ENCODE data around the gene ARSI.

Gene ARSI

DNA sequence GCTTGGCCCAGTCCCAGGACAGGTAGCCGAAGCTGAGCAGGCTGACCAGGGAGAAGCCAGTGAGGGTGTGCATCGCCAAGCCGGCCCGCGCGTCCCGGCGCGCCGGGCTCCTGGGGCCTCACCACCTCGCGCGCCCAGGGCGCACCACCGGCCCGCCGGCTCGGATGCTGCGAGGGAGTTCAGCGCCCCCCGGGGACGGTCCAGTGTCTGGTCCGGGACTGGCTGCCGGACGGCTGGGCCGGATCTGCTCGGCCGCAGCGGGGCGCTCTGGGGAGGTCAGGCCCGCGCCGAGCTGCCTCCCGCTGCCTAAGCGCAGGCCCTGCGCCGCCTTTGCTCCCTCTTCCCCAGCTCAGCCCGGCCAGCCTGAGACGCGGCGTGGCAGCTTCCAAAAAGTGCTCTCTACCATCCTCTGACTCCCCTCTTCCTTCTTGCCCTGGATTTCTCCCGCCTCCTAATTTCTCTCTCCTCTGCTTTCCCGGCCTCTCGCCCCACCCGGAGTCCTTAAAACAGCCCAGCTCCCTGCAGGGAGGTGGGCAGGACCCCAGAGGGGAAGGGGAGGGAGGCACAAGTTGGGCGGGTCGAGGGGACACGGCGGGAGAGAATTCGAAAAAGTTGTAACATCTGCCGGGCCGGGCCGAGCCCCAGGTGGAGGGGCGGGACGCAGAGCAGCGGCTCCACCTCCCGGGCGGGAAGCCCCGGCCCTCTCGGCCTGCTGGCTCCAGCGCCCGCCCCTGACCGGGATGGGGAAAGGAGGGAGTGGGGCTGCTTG is at the start of gene ARSI:
ARSI (minus strand) TSS at position 605 of the 769 bp plus-strand sequence; CDS start at position 73, 532 bp downstream.
- FAIRE-seq (peak; percentile 91), DNase-seq (ENCODE audit: insufficient read length, low spot score) (peak; percentile 84)

DNA sequence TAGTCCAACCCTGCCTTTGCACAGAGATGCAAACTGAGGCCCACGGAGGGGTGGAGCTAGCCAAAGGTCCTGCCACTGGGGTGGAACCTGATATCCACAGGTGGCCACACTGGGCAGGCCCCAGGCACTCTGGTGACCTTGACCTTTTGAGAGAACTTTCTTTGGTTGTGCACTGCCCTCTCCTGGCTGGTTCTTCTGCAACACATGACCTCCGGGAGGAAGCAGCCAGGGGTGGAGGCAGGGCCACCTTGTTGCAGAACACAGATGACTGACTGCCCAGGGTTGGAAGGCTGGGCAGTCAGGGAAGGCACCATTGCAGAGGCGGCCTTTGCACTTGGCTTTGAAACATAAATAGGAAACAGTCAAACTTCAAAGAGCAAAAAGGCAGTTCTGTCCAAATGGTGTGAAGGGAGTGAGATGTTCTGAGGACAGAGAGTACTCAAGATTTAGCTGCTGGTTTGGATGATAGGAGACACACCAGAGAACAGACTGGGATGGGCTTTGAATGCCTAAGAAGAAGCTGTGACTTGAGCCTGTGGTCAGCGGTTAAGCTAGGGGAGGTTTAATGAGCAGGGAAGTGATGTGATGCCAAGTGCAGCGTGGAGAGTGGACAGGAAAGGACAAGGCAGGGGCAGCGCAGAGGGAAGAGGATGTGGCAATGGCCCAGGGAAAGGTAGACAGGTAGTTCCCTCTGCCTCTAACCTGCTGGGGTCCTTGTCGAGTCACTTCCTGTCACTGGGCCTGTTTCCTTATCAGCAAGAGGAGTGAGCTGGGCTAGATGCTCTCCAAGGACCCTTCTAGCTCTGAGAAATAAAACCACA is 48.0 kb upstream of the ARSI start:
- DNase-seq (ENCODE audit: insufficient read length, low spot score) (peak; percentile 79), FAIRE-seq (peak; percentile 68)

DNA sequence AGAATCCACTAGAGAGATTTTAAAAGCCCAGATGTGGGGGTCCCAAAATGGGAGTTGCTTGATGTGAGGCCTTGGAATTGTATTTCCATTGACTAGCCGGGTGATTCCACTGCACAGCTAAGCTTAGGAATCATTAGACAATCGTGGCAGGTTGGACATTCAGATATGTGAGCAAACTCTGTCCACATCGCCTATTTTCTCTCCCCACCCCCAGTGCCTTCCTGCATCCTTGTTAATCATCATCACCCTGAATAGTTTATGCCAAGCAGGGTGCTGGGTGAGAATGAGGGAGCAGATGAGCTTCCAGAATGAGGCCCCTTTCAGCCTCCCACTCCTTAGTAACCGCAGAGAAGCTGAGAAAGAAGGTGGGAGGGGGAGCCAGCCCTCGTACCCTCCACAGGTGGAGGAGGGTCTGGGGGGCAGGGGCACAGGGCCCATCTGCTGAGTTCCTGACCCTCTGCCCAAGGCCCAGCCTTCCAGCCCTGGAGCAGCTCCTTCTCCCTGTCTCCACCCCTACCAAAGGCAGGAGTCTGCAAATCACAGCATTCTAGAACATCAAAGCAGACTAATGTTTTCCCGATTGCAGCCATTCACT is 47.1 kb upstream of the ARSI start:
- no peak for DNase-seq (ENCODE audit: insufficient read length, low spot score)
- no peak for FAIRE-seq

DNA sequence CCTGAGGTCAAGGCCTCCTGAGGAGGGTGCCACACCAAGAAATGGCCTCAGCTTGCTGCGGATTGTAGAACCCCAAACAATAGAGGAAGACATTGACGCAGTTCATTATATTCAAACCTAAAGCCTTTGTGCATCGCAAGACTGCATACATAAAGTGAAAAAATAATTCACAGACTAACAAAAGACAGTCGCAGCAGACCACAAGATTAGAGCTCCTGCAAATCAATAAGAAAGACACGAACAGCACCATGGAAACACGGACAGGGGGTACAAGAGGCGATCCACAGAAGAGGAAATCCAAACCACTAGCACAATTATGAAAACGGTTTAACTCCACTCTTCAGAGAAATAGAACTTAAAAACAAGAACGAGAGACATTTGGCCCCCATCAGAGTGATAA is 44.7 kb upstream of the ARSI start:
- no peak for DNase-seq (ENCODE audit: insufficient read length, low spot score)
- no peak for FAIRE-seq

DNA sequence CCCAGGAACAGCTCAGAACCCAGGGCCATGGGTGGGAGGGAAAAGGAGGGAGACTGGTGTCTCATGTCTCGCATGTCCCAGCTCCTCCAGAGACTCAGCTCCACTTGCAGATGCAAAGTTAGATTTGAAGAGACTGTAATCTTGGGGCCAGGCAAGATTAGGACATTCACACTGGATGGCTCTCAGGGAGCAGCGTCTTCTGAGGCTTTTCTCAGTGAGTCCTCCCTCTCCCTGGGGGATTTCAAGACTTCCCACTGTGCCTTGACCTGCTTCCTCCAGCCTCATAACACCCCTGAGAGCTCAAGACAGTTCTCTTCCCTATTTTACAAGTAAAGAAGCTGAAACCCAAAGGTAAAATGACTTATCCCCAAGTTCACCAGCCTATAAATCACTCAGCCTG is 44.3 kb upstream of the ARSI start:
- no peak for FAIRE-seq
- no peak for DNase-seq (ENCODE audit: insufficient read length, low spot score)

DNA sequence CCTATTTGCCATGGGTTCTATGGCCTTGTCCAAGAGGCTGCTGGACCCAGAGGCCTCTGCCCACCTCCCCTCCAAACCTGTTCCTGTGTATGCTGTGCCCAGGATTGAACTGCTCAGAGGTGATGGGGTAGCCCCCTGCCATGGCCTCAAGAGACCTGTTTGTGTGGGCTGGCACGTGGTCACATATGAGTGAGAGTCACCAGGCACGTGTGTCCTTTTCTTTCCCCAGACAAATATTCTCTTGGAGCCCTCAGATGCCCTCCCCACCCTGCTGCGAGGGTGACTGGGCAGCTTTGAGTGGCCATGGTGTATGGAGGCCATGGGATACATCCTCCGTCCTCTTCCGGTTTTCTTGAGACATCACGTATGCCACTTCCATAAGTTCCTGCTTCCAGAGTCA is 43.9 kb upstream of the ARSI start:
- FAIRE-seq, result no peak
- no peak for DNase-seq (ENCODE audit: insufficient read length, low spot score)

DNA sequence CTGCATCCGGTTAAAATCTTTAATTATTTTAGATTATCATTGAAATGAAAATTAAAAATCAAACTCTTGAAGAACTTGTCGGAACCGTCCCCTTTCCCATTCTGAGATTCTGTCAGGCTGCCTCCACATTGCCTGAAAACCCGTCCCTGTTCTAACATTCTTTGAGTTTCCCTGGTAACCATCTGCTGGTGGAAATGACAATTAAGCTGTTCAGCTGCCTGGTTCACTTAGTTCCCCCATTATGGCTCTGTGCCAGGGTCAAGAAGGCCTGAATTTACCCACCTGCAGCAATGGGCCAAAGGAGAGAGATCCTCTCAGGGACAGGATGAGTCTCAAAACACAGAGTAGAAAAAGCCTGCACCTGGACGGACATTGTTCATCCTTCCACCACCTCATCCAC is 43.0 kb upstream of the ARSI start:
- DNase-seq (ENCODE audit: insufficient read length, low spot score), result no peak

DNA sequence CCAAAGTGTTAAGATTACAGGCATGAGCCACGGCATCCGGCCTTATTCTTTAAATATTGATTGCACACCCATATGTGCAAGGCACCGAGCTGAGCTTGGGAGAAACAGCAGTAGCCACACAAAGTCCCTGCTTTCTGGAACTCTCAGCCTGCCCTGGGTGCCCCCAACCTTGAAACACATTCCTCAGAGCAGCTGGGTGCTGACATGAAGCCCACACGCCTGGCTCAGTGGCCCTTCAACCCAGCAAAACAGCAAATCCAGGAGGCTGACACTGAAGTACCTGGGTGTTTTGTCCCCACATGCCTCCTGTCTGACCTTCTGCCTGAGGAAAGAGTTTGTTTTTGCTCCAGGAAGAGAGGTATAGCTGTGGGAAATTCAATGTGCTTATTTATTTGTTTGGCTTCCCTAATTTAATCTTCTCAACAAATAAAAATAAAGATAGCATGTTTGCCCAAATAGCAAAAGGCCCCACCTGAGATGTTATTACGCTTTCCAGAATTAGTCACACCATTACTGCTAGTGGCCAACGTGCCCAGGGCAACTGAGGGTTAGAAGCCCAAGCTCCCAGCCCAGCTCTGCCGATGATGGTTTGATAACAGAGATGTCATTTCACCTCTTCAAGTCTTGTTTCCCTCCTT is 41.4 kb upstream of the ARSI start:
- FAIRE-seq, result no peak
- DNase-seq (ENCODE audit: insufficient read length, low spot score), result no peak

More for the DNA sequence above, 43.0 kb upstream of the ARSI start:
- FAIRE-seq, result no peak

DNA sequence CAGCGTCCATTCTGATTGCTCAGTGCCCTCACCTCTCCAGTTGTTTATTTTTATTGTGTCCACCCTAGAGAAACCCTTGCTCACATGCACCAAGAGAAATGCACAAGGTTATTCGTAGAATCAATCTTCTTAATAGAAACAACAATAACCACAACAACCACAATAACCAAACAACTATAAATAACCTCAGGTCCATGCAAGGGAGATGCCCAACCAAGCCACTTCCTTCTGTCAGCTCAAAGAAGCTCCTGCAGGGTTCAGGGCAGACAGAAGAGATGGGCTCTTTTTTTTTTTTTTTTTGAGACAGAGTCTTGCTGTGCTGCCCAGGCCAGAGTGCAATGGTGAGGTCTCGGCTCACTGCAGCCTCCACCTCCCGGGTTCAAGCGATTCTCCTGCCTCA is 39.9 kb upstream of the ARSI start:
- FAIRE-seq (no peak), DNase-seq (ENCODE audit: insufficient read length, low spot score) (no peak)

DNA sequence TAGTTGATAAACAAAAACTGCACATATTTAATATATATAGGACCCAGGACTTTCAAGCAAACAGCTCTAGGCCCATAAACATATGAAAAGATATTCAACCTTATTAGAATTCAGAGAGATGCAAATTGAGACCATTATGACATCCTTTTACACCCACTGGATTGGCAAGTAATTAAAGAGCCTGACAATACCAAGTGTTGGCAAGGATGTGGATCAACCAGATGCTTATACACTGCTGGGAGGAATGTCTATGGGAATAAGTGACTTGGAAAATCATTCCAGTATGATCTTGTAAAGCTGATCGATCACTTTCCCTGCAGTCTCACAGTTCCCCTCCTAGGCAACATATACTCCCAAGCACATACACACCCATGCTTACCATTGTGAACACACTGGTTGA is 39.3 kb upstream of the ARSI start:
- no peak for DNase-seq (ENCODE audit: insufficient read length, low spot score)
- no peak for FAIRE-seq

DNA sequence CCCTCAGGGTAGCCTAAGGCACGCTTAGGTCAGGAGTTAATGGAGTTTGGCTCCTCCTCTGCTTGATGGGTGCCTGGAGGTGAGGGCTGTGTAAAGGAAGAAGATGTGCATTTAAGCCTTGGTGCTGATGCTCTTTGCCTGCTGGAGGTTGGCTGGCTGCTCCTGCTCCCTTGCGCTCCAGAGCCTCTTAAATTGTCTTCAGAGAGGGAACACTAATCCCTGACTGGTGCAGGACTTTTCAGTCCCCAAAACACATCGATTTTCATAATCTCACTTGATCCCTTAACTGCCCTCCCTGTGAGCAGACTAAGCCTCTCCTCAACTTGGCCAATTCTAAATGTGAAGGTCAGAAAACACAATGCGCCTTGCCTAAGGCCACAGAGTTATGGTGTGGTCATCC is 38.6 kb upstream of the ARSI start:
- DNase-seq (ENCODE audit: insufficient read length, low spot score) (no peak), FAIRE-seq (no peak)

DNA sequence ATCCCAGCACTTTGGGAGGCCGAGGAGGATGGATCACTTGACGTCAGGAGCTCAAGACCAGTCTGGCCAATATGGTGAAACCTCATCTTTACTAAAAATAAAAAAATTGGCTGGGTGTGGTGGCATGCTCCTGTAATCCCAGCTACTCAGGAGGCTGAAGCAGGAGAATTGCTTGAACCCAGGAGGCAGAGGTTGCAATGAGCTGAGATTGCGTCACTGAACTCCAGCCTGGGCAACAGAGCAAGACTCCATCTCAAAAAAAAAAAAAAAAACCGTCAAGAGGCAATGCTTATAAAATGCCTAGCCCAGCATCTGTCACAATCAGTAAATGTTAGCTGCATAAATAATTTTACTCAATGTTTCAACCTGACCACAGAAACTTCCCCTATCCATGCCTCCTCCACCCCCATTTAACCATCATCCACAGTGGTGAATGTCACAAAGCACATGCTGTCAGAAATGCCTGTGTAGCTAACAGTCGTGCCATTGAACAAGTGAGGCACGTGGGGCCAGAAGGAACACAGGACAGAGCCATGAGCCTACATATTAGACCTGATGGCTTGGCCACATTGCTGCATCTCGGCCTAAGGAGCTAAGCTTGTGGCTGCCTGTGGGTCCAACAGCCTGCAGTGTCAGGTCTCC is 38.0 kb upstream of the ARSI start:
- DNase-seq (ENCODE audit: insufficient read length, low spot score) (no peak), FAIRE-seq (no peak)

DNA sequence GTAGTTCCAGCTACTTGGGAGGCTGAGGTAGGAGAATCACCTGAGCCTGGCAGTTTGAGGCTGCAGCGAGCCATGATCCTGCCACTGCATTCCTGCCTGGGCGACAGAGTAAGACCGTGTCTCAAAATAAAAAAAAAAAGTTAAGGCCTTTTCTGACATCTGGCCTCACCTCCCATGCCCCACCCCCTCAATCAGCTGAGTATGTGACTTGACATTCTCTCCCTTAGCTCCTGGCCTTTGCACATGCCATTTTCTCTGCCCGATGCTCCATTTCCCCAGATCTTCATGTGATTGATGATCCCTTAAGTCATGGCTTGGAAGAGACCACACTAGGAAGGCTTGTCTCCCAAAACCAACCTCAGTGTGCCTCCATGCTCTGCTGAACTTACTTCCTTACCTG is 37.1 kb upstream of the ARSI start:
- DNase-seq (ENCODE audit: insufficient read length, low spot score) (no peak), FAIRE-seq (no peak)

DNA sequence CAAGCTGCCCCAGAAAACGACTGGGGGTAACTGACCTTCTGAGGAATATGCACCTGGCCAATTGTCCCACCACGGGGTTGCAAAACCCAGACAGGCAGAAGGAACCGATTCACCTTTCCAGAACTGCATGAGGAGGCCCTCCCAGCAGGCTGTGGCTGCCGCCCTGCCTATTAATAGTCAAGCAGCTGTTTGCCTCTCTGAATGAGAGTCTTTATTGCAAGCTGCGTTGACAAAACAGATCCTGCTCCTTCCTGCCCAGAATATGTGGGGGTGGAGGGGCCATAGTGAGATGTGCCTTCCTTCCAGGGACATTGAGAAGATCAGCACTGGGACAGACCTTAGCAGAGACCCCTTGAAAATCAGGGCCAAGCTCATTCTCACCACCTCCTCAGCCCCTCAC is 36.5 kb upstream of the ARSI start:
- DNase-seq (ENCODE audit: insufficient read length, low spot score), result no peak
- FAIRE-seq, result no peak

DNA sequence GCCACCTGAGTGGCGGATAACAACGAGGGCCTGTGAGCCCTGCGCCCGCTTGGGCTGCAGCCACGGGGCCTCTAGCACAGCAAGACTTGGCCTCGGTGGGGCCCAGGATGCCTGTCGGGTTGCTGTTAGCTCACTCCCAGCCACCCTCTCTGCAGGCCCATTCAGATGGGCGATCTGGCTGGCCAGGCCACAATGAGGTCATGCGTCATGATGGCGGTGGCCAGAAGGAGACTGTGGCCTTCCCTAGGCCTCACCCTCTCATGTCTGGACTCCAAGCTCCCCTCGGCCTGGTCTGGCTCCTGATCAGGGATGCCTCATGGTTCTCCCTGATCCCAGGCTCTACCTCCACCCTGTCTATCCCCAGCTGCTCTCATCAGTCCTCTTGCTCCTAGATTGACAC is 35.8 kb upstream of the ARSI start:
- no peak for FAIRE-seq
- no peak for DNase-seq (ENCODE audit: insufficient read length, low spot score)

DNA sequence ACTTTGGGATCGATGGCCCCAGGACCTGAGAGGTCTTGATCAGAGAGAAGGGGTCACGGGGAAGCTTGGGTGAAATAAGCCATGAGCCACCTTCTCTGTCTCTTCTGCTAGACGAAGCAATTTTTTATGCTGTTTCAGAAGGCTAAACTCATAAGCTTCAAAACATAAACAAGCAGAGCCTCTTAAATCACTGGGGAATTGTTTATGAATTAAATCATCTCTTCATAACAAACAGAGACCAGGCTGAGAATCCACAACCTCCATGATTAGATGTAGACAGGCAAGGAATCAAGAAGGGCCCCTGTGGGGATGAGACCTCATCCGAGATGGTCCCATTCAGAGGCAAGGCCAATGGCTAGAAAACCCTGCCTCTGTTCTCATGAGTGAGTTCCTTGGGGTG is 33.1 kb upstream of the ARSI start:
- DNase-seq (ENCODE audit: insufficient read length, low spot score), result no peak
- no peak for FAIRE-seq

DNA sequence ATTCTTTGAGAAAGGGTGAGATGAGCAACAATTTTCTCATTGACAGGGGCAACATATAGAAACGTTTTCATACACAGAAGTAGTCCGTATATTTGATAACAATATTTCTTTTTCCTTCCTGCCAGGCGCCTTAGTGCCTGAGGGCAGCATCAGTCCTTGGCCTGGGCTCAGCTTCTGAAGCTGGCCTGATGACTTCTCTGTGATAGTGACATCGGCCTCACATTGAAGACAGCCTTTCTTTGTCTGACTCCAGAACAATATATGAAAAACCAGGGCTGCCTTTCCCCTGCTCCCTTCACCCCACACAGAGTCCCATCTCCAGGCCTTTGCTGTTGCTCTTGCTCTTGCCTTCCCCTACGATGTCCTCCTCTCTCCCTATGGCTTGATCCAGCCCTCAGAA is 30.7 kb upstream of the ARSI start:
- DNase-seq (ENCODE audit: insufficient read length, low spot score) (no peak), FAIRE-seq (no peak)

DNA sequence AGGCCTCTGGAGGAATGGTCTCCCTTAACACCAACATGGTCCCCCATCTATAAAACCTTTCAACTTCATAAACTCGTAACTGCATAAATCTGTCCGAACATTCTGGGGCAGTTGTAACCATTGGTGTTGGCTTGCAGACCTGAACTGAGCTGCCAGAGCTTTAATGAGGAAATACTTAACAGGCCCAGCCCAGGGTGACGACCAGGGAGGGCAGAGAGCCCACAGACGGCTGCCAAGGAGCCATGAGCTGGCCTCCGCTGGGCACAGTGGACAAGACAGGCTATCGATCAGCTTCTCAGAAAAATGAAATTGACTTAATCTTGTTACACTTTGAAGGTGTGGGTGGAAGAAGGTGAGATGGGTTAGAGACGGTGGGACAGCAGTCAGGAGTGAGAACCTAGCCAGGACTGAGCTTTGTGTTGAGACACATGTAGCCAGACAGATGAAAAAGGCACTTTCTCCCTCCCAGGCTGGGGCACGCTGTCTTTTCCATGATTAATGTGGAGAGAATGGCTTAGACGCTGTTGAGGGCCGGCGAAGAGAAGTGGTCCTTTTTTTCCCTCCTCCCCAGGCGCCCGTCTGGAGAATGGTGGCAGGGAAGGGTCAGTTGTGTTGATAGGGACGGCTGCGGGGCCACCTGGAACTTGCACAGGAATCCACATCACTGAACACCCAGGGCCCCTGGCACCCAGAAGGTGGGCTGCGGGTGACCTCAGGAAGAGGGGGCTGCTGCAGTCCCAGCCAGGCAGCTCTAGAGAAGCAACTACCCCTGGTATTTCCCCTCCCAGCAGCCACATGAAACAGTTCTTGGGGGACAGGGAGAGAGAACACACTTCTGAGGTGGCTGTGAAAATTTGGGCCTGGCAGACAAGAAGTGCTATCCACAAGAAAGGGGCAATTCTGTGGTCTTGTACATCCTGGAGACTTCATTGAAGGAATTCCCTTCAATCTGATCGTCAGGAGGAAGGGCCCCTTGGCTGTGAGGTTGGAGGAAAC is 27.5 kb upstream of the ARSI start:
- DNase-seq (ENCODE audit: insufficient read length, low spot score), result no peak
- FAIRE-seq, result no peak

DNA sequence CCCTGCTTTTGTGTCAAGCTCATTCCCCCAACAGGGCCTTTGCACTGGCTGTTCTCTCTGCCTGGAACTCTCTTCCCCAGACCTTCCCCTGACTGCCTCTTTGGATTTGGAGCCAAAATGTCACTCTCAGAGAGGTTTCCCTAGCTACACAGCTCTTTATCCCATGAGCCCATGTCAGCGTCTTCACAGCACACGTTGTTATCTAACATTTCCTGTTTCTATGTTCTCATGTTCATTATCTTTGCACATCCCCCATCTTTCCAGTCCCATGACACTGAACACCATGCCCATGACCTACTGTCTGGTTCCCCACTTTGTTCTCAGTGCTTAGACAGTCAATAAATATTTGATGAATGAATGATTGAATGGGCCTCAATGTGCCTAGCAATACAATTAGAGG is 26.3 kb upstream of the ARSI start:
- DNase-seq (ENCODE audit: insufficient read length, low spot score), result no peak
- no peak for FAIRE-seq

DNA sequence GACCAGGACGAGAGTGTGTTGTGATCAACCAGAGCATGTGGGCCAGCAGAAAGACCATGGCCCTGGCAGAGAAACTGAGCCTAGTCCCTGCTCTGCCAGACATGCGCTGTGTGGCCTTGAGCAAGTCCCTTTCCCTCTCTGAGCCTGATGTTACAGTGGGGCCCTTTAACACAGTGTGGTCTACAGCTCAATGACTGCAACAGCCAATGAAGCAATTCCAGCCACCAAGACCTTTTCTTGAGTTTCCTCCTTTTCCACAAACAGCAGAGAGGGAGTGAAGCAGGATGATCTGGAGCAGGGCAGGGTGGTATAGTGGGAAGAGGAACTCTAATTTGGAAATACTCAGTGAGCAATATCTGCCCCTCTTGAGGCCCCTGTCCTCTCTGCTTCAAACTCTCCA is 25.8 kb upstream of the ARSI start:
- FAIRE-seq (no peak), DNase-seq (ENCODE audit: insufficient read length, low spot score) (no peak)

Data from HTR-8/SVneo (cell line).